Measurements from ENCODE around the gene FNIP2.

FNIP2 gene

DNA sequence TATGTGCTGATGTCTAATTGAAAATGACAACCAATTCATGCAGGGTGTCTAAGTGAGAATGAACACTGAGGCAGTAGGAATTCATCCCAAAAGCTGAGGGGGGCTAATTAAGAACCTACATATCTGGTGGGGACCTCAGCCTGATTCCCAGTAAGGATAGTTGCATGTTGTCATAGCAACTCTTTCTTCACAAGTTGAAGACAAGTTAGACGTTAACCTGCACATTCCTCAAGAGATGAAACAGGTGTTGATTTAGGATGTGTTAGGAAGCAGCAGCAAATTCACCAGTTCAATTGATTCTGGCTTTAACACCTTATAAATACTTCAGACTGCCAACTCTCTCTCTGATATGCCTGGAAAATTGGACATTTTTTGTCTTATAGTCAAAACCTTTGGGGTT, 7.3 kb downstream of the FNIP2 start:
- TF ChIP-seq, protein P1, sequence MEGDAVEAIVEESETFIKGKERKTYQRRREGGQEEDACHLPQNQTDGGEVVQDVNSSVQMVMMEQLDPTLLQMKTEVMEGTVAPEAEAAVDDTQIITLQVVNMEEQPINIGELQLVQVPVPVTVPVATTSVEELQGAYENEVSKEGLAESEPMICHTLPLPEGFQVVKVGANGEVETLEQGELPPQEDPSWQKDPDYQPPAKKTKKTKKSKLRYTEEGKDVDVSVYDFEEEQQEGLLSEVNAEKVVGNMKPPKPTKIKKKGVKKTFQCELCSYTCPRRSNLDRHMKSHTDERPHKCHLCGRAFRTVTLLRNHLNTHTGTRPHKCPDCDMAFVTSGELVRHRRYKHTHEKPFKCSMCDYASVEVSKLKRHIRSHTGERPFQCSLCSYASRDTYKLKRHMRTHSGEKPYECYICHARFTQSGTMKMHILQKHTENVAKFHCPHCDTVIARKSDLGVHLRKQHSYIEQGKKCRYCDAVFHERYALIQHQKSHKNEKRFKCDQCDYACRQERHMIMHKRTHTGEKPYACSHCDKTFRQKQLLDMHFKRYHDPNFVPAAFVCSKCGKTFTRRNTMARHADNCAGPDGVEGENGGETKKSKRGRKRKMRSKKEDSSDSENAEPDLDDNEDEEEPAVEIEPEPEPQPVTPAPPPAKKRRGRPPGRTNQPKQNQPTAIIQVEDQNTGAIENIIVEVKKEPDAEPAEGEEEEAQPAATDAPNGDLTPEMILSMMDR (conservative IDR thresholded peaks at IDR 0.05; ENCODE audit: low read depth, low read length), result no peak

DNA sequence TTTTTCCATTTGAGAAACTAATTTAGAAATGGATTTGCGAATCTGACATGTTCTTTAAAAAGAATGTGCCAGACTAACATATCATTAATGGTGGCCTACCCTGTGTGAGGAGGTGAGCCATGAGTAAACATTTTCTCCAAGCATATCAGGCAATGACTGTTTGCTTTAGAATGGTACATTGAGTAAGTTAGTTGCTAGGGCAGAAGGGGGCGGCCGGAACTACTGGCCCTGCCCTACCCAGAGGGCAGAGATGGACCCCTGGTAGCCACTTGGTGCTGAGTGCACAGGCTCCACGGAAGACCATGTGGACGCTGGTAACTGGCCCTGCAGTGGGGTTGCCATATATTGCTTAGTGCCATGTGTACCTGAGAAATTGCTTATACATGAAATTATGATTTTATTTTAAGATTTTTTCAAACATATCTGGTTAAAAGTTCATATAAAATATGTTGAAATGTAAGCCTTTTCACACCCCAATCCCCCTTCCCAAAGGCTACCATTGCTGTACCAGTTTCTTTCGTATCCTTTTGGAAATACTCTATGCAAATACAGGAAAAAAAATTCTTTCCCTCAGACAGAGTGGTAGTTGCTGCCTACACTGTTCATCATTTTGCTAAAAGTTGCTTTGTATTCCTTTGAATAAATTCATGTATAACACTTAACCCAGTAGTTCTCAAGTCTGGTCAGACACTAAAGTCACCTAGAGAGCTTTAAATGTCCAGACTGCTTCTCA, 8.8 kb downstream of the FNIP2 start:
- TF ChIP-seq, protein P1 (conservative IDR thresholded peaks at IDR 0.05; ENCODE audit: low read depth, low read length), result no peak
- no peak for DNase-seq (ENCODE audit: low read depth)
- no peak overlapping the region for H3K4me3 ChIP-seq (ENCODE audit: low read length)

More for the DNA sequence above, 7.3 kb downstream of the FNIP2 start:
- no peak for DNase-seq (ENCODE audit: low read depth)
- no peak overlapping the region for H3K4me3 ChIP-seq (ENCODE audit: low read length)

DNA sequence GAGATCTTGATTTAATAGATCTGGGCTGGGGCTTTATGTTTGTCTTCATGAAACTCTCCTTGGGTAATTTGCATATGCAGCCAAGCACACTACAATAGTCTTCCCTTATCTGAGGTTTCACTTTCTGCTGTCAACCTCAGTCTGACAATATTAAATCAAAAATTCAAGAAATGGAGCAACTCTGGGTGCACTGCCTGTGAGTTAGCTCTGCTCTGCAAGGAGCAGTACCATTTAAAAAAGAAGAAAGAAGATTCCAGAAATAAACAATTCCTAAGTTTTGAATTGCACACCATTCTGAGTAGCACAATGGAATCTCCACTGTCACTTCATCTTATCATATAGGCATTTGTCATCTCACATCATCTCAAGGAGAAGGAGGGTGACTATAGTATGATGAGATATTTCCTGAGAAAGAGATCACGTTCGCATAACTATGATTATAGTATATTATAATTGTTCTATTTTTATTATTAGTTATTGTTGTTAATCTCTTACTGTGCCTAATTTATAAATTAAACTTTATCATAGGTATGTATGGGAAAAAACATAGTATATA, 9.4 kb downstream of the FNIP2 start:
- H3K4me3 ChIP-seq (ENCODE audit: low read length), result no peak overlapping the region
- TF ChIP-seq, protein P1 (conservative IDR thresholded peaks at IDR 0.05; ENCODE audit: low read depth, low read length), result no peak
- DNase-seq (ENCODE audit: low read depth), result no peak

DNA sequence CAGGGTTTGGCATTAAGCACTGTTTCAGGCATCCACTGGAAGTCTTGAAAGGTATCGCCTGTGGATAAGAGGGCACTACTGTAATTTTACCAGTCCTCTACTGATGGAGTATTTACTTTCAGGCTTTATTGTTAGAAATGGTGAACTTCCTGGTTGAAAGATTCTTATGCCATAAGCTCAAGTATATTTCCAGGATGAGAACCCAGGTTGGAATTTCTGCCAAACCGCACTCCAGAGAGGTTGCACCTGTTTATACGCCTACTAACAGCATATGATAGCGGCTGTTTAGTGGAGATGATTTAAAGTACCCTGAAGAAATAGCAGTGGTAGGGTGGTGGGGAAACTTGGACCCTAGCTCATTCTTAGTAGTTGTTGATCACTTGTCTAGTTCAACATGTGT, 9.9 kb downstream of the FNIP2 start:
- DNase-seq (ENCODE audit: low read depth), result no peak
- TF ChIP-seq, protein P1 (conservative IDR thresholded peaks at IDR 0.05; ENCODE audit: low read depth, low read length), result no peak
- no peak overlapping the region for H3K4me3 ChIP-seq (ENCODE audit: low read length)

DNA sequence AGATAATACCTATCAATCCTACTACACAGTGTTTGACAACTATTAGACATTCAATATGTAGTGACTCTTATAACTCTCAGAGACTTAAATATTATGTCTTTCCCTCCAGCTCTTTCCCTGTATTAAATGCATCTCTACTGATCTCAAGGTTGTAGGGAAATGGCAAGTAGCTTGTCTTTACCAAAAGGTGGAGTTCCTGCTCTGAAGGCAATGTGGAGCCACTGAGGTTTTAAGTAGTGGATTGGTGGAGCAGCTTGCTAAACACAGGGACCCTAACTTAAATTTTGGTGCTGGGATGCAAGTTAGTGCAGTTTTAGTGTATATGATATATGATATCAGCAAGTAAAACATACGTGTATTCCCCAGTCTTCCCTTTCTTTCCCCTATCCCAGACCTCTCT, 13.1 kb downstream of the FNIP2 start:
- TF ChIP-seq, protein P1 (conservative IDR thresholded peaks at IDR 0.05; ENCODE audit: low read depth, low read length), result no peak
- no peak for DNase-seq (ENCODE audit: low read depth)
- H3K4me3 ChIP-seq (ENCODE audit: low read length), result no peak overlapping the region

DNA sequence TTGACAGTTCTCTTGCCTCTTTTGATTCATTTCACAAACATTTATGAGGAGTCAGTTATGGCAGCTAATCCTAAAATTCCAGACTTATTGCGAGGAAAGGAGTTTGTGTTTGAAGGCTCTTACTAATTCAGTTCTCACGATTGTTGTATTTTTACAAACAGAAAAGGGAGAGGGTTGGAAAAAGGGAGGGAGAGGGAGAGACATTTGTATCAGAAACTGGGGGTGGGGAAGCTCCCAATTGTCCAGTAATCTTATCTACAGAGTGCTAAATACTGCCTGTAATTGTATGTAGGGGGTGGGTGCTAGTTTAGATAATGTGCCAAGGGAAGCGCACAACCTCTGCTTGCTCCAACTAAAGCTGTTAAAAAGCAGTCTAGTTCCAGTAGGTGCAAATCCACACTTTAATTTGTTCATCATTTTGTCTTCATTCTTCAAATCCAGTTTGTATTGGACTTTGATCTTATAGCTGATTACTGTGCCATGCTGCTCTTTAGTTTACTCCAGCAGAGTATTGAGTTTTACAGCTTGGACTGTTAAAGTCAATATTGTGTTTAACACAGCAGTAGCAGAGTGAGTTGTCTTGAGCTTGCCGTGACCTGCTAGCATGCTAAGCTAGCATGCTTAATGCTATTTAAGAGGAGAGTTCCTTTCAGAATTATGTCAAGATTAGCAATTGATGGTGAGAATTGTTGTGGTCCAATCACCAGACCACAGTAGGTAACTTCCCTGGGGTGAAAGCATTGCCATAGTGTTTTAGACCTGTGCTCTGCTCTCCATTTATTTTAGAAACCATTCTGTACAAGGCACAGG, 13.9 kb downstream of the FNIP2 start:
- H3K4me3 ChIP-seq (ENCODE audit: low read length), result no peak overlapping the region
- DNase-seq (ENCODE audit: low read depth), result no peak
- TF ChIP-seq, protein P1 (conservative IDR thresholded peaks at IDR 0.05; ENCODE audit: low read depth, low read length), result no peak

Measured in retinal pigment epithelial cell (primary cell).